ENCODE measurements around the gene ITGAD.

Gene ITGAD

GRCh38 chr16:31352376-31353115 lies 40.6 kb upstream of the ITGAD start:
- no peak for TF ChIP-seq CTCF (IDR thresholded peaks at IDR 0.05; ENCODE audit: insufficient read depth, missing control alignments)
- no peak for FAIRE-seq
- no peak for DNase-seq (ENCODE audit: insufficient read length, low spot score)

- TF ChIP-seq CTCF (IDR thresholded peaks at IDR 0.05; ENCODE audit: insufficient read depth, missing control alignments), result no peak
- FAIRE-seq (no peak), DNase-seq (ENCODE audit: insufficient read length, low spot score) (no peak)
Observed at GRCh38 chr16:31354394-31355291, 38.5 kb upstream of the ITGAD start, which contains the start of gene ITGAX. Gene ITGAX (plus strand): TSS chr16:31355176. CDS start chr16:31355255, 79 bp downstream.

- TF ChIP-seq CTCF (IDR thresholded peaks at IDR 0.05; ENCODE audit: insufficient read depth, missing control alignments), result no peak
- no peak for DNase-seq (ENCODE audit: insufficient read length, low spot score)
- FAIRE-seq, result no peak
Observed at GRCh38 chr16:31355431-31356100, 37.6 kb upstream of the ITGAD start.

- TF ChIP-seq CTCF (IDR thresholded peaks at IDR 0.05; ENCODE audit: insufficient read depth, missing control alignments), result no peak
- DNase-seq (ENCODE audit: insufficient read length, low spot score) (no peak), FAIRE-seq (no peak)
Observed at GRCh38 chr16:31356566-31357323, 36.4 kb upstream of the ITGAD start.

- DNase-seq (ENCODE audit: insufficient read length, low spot score) (no peak), FAIRE-seq (no peak)
- no peak for TF ChIP-seq CTCF (IDR thresholded peaks at IDR 0.05; ENCODE audit: insufficient read depth, missing control alignments)
Observed at GRCh38 chr16:31357324-31358109, 35.6 kb upstream of the ITGAD start.

GRCh38 chr16:31360251-31360650 lies 32.9 kb upstream of the ITGAD start:
- TF ChIP-seq CTCF (IDR thresholded peaks at IDR 0.05; ENCODE audit: insufficient read depth, missing control alignments), result no peak
- no peak for FAIRE-seq
- no peak for DNase-seq (ENCODE audit: insufficient read length, low spot score)
